ENCODE results near the gene SLC44A5.
"Not testable (repeated sequence)": the region's sequence is repeated elsewhere in the genome, so short reads cannot be mapped to it uniquely, and the experiment has no call there.

Gene SLC44A5

DNA sequence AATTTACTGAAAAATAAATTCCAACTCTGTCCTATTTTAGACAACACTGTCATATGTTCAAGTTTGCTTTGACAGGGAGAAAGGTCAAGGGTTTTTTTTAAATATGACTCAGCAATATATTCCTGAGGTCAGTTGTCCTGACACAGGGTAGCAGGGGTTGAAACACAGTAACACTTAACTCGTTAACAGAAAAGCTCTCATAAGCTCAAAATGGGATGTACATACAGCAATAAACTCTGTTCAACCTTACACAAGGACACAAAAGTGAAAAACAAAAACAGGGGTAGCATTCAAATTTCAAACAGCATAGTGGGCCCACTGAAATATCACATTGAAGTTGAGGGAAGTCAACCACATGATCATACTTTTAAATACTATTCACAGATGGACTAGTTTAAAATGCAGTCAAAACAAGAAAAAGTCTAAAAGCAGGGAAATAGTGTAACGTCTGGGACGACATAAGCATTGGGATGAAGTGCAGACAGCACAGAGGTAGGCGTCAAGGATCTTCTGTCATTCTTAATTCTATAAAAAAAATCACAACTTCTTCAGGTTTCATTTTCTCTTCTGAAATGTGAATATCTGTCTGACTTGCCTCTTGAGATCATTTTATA lies 89.9 kb downstream of the SLC44A5 start:
- no peak for DNase-seq

DNA sequence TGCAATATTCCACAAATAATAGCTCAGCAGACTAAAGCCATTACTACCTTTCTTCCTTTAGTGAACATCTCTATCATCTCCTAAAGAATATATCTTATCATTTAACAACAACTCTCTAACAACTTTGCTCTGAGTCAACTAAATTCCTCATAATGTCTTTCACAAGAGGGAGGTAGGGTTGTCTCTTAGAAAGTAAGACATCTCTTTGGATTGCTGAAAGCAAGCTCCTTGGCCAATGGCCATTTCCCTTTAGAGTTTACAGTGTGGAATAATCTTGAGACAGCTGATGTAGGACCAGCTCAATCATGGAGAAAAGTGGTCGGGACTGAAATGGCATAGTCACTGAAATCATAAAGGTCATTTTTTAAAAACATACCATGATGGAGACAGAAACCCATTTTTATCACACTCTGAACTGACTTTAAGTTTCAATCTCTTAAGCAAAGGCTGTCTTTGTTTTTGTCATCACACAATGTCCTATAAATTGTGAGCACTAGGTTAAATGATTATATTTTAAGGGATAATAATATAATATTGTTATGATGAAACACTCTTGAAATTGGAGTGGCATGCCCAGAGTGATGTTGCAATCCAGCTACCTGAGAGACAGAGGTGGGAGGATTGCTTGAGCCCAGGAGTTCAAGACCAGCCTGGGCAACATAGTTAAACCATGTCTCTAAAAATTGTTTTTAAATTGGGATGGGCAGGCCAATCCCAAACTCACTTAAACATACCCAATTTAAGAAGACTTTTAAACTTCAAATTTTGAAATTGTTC lies 91.1 kb downstream of the SLC44A5 start:
- no peak for DNase-seq

DNA sequence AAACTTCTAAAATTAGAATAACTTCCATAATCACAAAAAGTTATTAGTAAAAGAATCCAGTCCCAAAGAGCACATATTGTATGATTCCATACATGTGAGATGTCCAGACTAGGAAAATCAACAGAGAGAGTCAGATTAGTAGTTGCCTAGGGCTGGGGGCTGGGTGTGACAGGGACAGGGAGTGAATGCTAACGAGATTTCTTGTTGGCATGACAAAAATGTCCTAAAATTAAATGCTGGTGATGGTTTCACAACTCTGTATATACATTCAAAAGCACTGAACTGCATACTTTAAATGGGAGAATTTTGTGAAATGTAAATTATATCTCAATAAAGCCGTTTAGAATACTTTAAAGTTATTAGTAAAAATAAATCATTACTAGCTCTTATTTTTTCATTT lies 92.2 kb downstream of the SLC44A5 start:
- DNase-seq: no peak

DNA sequence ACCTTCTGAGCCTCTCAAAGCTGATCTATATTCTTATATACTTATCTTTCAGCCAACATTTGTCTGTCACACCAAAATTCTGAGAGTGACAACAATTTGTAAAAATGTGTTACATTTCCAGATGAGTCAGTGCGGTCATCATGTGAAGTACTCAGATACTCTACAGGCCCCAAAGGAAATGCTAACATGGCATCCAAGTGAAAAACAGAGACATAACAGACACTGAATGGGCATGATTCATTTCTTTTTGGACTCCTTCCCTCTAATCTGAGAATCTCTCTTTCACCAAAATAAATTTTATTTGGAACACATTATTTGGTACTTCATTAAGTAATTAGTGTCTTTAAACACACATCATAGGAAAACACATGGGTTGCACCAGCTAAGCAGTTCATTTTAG lies 96.6 kb downstream of the SLC44A5 start:
- DNase-seq: no peak

DNA sequence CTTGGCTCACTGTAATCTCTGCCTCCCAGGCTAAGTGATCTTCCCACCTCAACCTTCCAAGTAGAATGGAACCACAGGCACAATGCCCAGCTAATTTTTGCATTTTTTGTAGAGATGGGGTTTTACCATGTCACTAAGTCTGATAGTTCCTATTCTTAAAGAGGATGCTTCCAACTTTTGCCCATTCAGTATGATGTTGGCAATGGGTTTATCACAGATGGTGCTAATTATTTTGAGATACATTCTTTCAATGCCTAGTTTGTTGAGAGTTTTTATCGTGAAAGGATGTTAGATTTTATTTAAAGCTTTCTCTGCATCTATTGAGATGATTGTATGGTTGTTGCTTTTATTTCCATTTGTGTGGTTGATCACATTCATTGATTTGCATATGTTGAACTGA lies 103.9 kb downstream of the SLC44A5 start:
- no peak for DNase-seq

DNA sequence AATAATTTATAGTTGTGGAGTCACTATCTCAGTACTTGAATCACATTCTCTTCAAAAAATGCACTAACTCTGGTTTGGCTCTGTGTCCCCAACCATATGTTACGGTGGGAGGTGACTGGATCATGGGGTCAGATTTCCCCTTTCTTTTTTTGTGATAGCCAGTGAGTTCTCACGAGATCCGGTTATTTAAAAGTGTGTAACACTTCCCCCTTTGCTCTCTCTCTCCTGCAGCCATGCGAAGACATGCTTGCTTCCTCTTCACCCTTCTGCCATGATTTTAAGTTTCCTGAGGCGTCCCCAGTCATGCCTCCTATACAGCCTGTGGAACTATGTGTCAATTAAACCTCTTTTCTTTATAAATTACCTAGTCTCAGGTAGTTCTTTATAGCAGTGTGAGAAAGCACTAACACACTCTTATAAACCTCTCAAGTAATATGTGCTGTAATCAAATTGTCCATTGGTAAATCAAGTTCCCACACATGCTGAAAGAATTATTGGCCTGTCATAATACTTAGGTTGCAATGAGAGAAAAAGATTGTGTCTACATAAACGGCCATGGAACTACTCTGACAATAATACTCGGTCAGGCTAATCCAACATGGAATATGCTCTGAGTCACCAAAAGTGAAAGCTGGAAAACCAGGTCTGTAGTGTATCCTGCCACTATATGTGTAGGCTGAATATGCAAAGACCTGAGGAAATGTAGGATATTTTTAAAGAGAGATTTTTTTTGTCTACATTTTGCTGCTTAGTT lies 107.5 kb downstream of the SLC44A5 start:
- no peak for DNase-seq

DNA sequence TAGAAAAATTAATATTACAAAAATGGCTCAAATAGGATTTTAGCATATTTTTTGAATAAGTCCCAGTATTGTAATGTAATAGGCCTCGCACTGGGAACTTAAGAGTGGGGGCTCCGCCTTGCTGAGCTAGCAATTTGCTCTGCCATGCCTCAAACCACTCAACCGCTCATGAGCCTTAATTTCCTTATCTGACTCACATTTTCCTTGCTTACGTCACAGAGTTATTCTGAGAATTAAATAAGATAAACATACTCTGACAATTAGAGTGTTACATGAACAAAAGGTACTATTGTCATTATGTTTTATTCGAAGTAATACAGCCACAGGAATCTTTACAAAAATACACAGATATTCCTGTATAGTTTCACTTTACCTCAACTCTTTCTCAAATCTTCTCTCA lies 108.1 kb downstream of the SLC44A5 start:
- DNase-seq: no peak

DNA sequence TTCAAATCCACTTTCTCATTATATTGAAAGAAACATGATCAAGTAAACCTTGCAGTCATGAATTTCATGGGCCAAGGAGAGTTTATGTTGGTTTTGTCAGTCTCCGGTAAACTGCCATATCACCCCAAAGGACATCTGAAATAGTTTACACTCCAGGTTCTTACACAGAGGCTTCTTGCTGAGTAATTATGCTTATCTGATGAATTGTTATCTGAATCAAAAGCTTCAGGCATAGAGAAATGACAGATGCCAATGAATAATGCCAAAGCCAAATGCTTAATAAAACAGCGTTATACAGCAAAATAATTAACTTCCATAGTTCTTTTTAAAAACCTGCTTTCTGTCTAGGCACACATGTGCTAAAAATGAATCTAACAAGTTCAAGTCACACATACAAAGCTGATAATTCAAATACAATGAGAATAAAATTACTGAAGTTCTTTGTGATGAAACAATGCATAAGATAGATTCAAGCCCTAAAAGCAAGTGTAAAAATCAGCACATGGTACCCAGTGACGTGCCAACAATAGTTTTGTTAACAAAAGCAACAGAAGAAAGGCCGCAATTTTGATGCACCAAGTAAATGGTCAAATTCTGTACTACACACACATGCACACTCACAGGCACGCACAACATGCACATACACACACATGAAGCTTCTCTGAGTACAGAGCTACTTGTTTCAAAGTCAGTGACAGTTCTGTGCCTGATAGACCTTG lies 109.2 kb downstream of the SLC44A5 start:
- no peak for DNase-seq

DNA sequence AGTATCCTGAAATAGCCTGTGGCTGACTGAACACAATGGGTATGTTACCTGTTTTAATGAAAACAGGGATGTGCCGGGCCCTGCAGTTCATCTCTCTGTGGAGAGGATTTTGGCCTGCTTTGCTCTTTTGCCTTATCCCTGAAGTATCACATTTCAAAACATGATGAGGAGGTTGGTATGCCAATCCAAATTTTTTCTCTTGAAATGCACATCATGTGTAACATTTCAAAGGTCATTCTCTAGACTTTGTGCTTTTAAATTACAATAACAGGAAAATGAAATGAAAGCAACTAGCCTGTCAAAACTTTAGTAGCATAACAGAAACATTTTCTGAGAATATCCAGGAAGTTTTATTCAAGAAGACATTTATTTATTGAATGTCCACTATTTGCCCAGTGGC lies 118.9 kb downstream of the SLC44A5 start:
- no peak for DNase-seq

DNA sequence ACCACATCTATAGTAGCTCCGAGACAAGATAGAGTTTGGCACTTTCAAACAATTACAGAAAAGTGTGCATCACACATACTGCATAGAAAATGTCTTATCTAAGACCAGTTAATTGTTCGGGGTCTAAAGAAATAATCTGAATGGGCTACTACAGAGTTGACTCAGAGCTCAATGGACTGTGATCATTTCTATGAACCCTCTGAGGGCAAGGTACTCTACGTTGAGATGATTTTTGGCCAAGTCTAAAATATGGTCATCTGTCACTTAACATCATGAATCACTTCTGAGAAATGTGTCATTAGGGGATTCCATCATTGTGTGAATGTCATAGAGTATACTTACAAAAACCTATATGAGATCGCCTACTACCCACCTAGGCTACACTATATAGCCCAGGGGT lies 123.5 kb downstream of the SLC44A5 start:
- DNase-seq: no peak

DNA sequence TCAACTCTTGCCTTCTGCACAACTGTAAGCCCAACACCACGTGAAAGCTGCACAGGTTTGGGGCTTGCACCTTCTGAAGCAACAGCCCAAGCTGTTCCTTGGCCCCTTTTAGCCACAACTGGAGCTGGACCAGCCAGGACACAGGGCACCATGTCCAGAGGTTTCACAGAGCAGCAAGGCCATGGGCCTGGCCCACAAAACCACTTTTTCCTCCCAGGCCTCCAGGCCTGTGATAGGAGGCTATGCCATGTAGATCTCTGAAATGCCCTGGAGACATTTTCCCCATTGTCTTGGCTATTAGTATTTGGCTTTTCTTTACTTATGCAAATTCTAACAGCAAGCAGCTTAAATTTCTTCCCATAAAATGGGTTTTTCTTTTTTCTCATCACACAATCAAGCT lies 126.1 kb downstream of the SLC44A5 start:
- no peak for DNase-seq

DNA sequence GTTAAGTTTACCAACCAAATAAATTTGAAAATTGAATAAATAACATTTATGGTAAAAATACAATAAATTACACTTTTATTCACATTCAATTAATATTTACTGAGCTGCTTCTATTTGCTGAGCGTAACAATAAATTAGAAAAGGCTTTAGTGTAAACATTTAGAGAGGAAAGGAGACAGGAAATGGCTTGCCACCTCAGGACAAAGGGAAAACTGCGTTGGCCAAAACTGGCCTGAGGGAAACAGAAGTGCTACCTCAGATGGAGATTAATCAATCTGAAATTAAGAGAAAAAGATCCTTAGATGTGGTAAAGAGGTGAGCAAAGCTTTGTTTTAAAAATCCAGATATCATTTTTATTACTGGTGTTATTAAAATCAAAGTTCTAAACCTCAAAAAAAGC lies 128.0 kb downstream of the SLC44A5 start:
- no peak for DNase-seq

DNA sequence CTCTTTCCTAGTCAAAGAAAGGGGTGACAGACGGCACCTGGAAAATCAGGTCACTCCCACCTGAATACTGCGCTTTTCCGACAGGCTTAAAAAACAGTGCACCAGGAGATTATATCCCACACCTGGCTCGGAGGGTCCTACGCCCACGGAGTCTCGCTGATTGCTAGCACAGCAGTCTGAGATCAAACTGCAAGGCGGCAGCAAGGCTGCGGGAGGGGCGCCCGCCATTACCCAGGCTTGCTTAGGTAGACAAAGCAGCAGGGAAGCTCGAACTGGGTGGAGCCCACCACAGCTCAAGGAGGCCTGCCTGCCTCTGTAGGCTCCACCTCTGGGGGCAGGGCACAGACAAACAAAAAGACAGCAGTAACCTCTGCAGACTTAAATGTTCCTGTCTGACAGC lies 134.4 kb downstream of the SLC44A5 start:
- not testable (repeated sequence) for DNase-seq

DNA sequence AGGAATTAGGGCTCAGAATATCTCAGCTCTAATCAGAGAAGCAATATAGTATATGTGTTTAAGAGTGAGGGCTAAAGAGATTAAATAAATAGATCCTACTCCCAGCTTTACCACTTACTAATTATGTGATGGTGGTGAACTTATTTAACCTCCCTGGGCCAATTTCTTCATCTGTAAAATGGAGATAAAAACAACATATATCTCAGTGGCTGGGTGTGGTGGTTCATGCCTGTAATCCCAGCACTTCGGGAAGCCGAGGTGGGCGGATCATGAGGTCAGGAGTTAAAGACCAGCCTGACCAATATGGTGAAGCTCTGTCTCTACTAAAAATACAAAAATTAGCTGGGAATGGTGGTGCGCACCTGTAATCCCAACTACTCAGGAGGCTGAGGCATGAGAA lies 135.2 kb downstream of the SLC44A5 start:
- DNase-seq: no peak

DNA sequence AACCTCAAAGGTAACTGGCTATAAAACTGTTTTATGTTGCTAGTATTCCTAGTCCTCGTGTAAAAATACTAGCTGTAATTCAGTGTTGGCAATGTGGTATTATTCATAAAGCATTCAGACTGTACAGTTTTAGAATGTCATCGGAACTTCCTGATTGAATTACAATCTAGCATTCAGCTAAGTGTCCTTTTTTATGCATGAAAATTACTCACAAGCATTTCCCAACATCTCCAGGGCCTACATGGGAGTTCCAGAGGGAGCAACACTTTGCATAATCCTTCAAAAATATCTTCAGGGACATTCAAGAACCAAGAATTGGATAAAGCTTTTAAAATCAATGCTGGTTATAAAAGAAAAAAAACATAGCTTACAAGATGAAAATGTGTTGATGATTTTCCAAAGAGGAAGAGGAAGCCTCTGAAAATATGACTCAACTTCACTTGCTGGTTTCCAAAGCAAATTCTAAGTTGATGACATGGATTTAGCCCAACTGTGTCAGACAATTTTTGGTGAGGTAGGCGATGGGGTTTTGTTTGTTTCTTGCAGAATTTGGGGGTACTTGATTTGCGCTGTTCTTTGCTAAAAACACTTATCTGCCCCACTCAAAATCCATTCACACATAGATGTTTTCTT lies 137.8 kb downstream of the SLC44A5 start:
- no peak for DNase-seq

DNA sequence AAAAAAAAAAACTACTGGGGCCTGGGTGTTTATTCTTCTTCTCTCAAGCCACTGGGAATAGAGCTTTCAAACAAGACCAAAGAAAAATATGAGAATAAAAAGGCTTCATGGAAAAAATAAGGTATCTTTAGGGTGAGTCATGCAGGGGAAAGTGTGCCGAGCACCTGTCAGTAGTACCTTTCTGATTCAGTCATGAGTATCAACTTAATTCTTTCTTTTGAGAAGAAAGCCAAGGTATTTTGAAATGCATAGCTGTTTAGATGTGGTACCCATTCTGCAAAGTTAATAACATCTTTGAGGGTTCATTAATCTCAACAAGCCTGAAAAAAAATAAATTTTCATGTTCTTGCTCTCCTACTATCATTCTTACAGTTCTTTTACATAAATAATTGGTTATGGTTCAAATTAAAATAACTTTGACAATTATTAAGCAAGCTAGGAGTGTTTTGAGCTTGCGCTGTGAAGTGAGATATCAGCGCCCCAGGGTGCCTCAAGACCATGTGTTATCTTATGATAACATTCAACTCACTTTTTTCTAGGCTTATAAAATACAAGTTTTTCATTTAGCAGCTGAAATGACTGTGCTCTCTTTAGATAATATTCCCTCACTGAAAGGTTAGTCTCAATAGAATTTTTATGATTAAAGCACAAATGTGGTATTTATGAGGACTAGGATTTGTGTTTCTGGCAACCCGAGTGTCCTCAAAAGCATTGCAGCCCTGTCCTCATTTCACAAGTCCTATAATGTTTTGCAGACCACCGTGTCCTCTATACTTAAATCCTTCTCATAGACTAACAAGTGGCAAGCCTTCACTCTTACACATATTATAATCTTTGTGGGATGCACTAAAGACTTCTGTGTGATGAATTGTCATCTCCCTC lies 138.6 kb downstream of the SLC44A5 start:
- DNase-seq: no peak

DNA sequence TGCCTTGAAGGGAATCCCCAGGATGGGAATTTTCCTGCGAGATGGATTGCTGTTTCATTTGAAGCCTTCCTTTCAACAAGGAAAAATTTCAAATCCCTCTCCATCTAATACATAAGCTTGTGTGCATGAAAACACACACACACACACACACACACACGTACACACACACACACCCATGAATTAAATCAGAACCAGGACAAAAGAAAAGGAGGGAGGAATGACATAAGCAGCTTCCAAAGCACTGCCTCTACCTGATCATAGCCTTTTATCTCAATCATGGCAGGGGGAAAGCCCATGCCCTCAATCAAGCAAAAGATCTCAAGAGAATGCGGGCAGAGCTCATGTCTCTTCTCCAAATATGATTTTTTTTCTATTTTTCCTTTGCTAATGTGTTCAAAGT lies 139.7 kb downstream of the SLC44A5 start:
- no peak for DNase-seq

DNA sequence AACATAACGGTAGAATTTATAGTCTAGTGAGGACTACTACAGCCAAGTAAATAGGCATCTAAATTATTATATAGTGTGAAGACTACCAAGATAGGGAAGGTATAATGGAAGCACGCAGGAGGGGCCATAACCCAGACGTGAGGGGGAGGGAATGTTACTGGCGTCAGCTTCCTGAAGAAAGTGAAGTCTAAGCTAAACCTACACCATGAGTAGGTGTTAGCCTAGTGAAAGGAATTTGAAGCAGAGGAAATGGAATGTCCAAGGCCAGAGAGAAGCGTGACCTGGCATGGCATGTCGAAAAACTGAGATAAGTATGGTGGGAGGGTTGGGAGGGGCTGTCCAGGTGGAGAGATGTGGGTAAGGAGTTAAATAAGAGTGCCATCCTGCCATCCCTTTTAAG lies 140.5 kb downstream of the SLC44A5 start:
- DNase-seq: no peak

DNA sequence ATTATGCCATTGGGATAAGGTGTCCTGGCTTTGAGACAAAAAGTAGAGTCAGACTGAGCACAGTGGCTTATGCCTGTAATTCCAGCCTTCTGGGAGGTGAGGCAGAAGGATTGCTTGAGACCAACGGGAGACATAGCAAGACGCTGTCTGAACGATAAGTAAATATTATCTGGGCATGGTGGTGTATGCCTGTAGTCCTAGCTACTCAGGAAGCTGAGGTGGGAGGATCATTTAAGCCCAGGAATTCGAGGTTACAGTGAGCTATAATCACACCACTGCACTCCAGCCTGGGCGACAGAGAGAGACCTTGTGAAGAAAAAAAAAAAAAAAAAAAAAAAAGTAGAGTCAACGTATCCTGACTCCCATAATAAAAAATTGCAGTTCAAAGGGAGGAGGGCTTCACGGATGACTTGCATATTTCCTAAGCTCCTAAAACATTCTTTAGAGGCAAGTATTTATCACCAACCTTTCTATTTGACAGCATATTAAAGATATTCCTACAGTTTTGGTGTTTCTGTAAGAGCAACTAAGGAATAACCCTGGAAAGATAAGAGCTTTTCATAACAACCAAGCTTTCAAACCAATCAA lies 141.2 kb downstream of the SLC44A5 start:
- no peak for DNase-seq

DNA sequence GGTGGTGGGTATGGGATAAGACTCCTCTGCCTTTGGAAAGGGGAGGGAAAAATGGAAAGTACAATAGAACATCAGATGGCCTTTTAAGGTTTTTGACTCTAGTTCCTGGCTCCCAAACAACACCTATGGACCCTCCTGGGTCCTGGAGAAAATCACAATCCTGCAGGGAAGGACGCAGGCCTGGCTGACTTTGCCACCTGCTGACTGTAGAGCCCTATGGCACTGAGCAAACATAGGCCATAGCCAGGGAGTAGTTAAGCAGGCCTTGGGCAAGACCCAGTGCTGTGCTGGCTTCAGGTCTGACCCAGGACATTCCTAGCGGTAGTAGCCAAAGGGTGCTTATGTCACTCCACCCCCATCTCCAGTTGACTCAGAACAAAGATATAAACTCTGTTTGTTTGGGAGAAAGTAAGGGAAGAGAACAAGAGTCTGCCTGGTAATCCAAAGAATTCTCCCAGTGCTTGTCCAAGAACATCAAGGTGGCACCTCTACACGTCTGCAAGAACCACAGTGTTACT lies 149.0 kb downstream of the SLC44A5 start:
- DNase-seq: no peak

DNA sequence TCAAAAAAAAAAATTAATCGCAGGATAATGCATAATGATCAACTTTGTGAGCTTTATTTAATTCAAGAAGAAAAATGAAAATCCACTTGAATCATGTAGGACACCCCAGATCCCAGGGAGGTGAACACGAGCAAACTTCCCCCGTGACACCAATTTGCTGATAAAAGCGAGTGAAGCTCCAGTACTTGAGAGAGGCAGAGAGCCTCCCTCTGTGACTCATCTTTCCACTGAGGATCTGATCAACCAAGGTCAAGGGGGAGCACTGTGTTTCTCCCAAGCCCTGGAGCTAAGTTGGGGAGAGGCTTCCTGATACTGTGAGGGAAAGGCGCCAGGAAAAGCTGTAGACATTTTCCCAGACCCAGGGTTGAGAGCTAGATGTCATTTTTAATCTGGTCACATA lies 160.9 kb downstream of the SLC44A5 start:
- DNase-seq: no peak

Measured in EL (cell line).